Measurements from ENCODE around the gene ZNF277. TPM values are rescaled to one million over a fixed set of nuclear protein-coding genes. Genes with fewer than 3 reads are reported as not detected.
A peak's percentile ranks its signal among the peaks of the same experiment; 100 is the strongest.

Gene ZNF277
- total RNA-seq, 1 experiment from 2014 or later: 19.9 TPM

DNA sequence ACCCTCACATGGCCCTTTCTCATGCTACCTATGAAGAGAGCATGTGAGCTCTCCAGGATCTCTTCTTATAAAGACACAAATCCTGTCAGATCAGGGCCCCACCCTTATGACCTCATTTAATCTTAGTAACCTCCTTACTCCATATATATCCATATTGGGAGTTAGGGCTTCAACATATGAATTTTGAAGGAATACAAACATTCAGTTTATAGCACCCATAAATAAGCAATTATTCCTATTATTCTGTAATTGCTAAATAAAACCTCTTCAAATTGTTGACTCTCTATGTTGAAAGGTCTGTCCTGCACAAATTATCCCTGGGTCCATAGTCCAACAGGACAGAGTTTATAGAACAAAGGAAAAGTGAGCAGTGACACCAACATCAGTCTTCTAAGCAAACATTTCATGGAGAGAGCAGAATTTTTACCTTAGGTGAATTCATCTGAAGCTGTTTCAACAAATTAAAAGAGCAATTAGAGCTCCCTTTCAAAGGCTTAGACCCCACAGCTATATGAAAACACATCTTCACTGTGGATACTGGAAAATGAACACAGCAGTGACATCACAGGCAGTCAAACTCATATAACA lies 12.5 kb upstream of the ZNF277 start:
- intact Hi-C loops (cut with micrococcal nuclease): no loop called here

GRCh38 chr7:112195717-112196116 lies 10.8 kb upstream of the ZNF277 start:
- Mint-ChIP-seq H3K4me3 (ENCODE audit: unreplicated experiment) (no peak overlapping the region), H3K27me3 (ENCODE audit: insufficient read depth, unreplicated experiment) (no peaks in the 10 kb centered on the region), H3K36me3 (ENCODE audit: insufficient read depth, unreplicated experiment) (no peaks in the 10 kb centered on the region), H3K9me3 (ENCODE audit: unreplicated experiment) (no peaks in the 10 kb centered on the region), H3K27ac (ENCODE audit: low read depth, unreplicated experiment) (no peak overlapping the region), H3K4me1 (ENCODE audit: insufficient read depth, unreplicated experiment) (peaks cover 30% of the 10 kb centered on the region)
- BruUV-seq (replicated peaks): no TSS peak
- ChIA-PET POLR2A (interaction anchor here (0.7 kb wide), 2 partner anchors 20 to 472 kb away, joined by 4 to 5 read pairs; no protein-coding TSS in a partner anchor), CTCF (interaction anchor here (0.5 to 0.6 kb wide), 2 partner anchors 16 to 194 kb away, joined by 3 read pairs; no protein-coding TSS in a partner anchor)
- no peak for DNase-seq (ENCODE audit: unreplicated experiment)
- TF ChIP-seq, protein P1, sequence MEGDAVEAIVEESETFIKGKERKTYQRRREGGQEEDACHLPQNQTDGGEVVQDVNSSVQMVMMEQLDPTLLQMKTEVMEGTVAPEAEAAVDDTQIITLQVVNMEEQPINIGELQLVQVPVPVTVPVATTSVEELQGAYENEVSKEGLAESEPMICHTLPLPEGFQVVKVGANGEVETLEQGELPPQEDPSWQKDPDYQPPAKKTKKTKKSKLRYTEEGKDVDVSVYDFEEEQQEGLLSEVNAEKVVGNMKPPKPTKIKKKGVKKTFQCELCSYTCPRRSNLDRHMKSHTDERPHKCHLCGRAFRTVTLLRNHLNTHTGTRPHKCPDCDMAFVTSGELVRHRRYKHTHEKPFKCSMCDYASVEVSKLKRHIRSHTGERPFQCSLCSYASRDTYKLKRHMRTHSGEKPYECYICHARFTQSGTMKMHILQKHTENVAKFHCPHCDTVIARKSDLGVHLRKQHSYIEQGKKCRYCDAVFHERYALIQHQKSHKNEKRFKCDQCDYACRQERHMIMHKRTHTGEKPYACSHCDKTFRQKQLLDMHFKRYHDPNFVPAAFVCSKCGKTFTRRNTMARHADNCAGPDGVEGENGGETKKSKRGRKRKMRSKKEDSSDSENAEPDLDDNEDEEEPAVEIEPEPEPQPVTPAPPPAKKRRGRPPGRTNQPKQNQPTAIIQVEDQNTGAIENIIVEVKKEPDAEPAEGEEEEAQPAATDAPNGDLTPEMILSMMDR (IDR thresholded peaks at IDR 0.05; ENCODE audit: unreplicated experiment): no peak
- intact Hi-C loops (cut with micrococcal nuclease): no loop called here

More for the DNA sequence above, 12.5 kb upstream of the ZNF277 start:
- Mint-ChIP-seq H3K27me3 (ENCODE audit: insufficient read depth, unreplicated experiment) (no peaks in the 10 kb centered on the region), H3K36me3 (ENCODE audit: insufficient read depth, unreplicated experiment) (no peaks in the 10 kb centered on the region), H3K4me3 (ENCODE audit: unreplicated experiment) (no peak overlapping the region), H3K4me1 (ENCODE audit: insufficient read depth, unreplicated experiment) (peaks cover 28% of the 10 kb centered on the region), H3K9me3 (ENCODE audit: unreplicated experiment) (no peaks in the 10 kb centered on the region), H3K27ac (ENCODE audit: low read depth, unreplicated experiment) (no peak overlapping the region)
- TF ChIP-seq, protein P1 (IDR thresholded peaks at IDR 0.05; ENCODE audit: unreplicated experiment): no peak
- no peak for DNase-seq (ENCODE audit: unreplicated experiment)
- POLR2A ChIA-PET: no interaction called here
- CTCF ChIA-PET: interaction anchor here (0.6 to 1.5 kb wide), 4 partner anchors 10 to 458 kb away, joined by 3 read pairs; no protein-coding TSS in a partner anchor
- no TSS peak for BruUV-seq (replicated peaks)

DNA sequence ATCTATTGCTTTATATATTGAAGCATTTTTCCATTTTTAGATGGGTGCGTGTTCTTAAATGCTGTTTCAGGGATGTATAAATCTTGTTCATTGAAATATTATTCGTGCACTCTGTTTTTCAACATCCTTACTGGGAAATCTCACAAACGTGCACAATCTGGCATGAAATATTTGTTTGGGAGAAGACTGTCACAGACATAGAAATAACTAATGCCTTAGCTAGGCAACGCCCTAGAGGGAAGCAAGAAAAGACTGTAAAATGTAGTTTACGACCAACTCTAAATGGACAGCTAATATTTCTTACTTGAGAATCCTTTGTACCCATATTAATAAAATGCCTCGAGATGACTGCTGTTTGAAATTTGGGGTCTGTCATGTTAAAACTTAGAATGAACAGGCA lies 9.2 kb upstream of the ZNF277 start:
- Mint-ChIP-seq H3K27me3 (ENCODE audit: insufficient read depth, unreplicated experiment) (no peaks in the 10 kb centered on the region), H3K4me1 (ENCODE audit: insufficient read depth, unreplicated experiment) (peaks cover 42% of the 10 kb centered on the region), H3K27ac (ENCODE audit: low read depth, unreplicated experiment) (no peak overlapping the region), H3K9me3 (ENCODE audit: unreplicated experiment) (no peaks in the 10 kb centered on the region), H3K36me3 (ENCODE audit: insufficient read depth, unreplicated experiment) (no peaks in the 10 kb centered on the region), H3K4me3 (ENCODE audit: unreplicated experiment) (no peak overlapping the region)
- TF ChIP-seq, protein P1 (IDR thresholded peaks at IDR 0.05; ENCODE audit: unreplicated experiment): no peak
- intact Hi-C loops (cut with micrococcal nuclease): no loop called here
- no TSS peak for BruUV-seq (replicated peaks)
- no peak for DNase-seq (ENCODE audit: unreplicated experiment)
- POLR2A ChIA-PET: interaction anchor here (0.7 kb wide), 1 partner anchor 197 kb away, joined by 3 read pairs; no protein-coding TSS in a partner anchor
- CTCF ChIA-PET: no interaction called here

- TF ChIP-seq, protein P1 (IDR thresholded peaks at IDR 0.05; ENCODE audit: unreplicated experiment): no peak
- Mint-ChIP-seq H3K4me1 (ENCODE audit: insufficient read depth, unreplicated experiment) (peaks cover 44% of the 10 kb centered on the region), H3K27me3 (ENCODE audit: insufficient read depth, unreplicated experiment) (no peaks in the 10 kb centered on the region), H3K36me3 (ENCODE audit: insufficient read depth, unreplicated experiment) (no peaks in the 10 kb centered on the region), H3K9me3 (ENCODE audit: unreplicated experiment) (no peaks in the 10 kb centered on the region), H3K27ac (ENCODE audit: low read depth, unreplicated experiment) (peak overlapping the region; percentile 18), H3K4me3 (ENCODE audit: unreplicated experiment) (no peak overlapping the region)
- intact Hi-C loops (cut with micrococcal nuclease): no loop called here
- no TSS peak for BruUV-seq (replicated peaks)
- POLR2A ChIA-PET: interaction anchor here (0.7 to 2.8 kb wide), 6 partner anchors 9 to 252 kb away, joined by 3 to 6 read pairs (median 3); partner anchors contain the start of gene IFRD1
- CTCF ChIA-PET: interaction anchor here (0.6 to 0.7 kb wide), 3 partner anchors 25 to 622 kb away, joined by 3 read pairs; no protein-coding TSS in a partner anchor
- peak; percentile 68 for DNase-seq (ENCODE audit: unreplicated experiment)
Measured at GRCh38 chr7:112199035-112199655, 7.3 kb upstream of the ZNF277 start.

Data from MCF 10A (cell line).